Measurements from ENCODE around the gene PEAK3.

The PEAK3 gene

DNA sequence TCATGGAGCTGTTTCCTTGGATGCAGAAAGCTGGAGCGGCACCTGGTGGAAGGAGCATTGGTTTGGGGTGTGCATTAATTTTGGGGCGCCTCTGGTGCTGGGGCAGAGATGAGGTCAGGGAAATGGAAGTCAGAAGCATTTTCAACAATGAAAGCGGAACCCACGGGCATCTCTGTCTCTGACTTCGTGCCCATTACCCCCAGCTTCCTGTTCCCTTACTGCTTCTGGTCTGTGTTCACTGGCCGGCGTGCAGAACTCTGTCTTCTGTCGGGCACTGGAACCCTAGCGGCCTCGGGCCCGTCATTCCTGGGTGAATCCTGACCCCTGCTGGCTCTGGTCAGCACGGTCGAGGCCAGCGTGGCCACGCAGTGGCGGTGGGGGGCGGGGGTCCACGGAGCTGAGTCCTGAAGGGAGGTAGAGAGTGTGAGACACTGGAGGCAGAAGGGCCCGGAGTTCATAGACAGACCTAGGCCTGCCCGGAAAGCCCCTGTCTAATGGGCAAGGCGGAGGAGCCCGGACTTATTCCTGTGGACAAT, 33.9 kb upstream of the PEAK3 start:
- in situ Hi-C loops (cut with HindIII; ENCODE audit: low sequenced_read_pairs) = loop anchor here (10.0 kb wide), 1 partner anchor 321 kb away; no protein-coding TSS in a partner anchor

DNA sequence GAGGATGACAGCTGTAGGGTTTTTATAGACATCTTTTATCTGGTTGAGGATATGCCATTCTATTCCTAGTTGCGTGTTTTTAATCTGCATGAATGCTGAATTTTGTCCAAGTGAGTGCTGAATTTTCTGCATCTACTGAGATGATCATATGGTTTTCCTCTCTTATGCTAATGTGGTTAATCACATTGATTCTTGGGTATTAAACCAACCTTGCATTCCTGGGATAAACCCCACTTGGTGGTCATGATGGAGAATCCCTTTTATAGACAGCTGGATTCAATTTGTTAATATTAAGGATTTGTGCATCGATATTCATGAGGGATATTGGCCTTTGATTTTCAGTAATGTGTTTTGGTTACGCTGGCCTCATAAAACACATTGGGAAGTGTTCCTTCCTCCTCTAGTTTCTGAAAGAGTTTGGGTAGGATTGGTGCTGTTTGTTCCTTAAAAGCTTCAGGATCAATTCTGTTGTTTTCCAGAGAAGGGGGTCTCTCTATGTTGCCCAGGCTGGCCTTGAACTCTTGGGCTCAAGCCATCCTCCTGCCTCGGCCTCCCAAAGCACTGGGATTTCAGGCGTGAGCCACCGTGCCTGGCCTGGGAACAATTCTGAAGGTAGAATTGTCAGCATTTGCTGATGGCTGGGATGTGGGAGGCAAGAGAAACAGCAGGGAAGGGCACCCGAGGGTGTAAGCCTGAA, 33.3 kb upstream of the PEAK3 start:
- in situ Hi-C loops (cut with HindIII; ENCODE audit: low sequenced_read_pairs) = loop anchor here (10.0 kb wide), 1 partner anchor 320 kb away; no protein-coding TSS in a partner anchor

DNA sequence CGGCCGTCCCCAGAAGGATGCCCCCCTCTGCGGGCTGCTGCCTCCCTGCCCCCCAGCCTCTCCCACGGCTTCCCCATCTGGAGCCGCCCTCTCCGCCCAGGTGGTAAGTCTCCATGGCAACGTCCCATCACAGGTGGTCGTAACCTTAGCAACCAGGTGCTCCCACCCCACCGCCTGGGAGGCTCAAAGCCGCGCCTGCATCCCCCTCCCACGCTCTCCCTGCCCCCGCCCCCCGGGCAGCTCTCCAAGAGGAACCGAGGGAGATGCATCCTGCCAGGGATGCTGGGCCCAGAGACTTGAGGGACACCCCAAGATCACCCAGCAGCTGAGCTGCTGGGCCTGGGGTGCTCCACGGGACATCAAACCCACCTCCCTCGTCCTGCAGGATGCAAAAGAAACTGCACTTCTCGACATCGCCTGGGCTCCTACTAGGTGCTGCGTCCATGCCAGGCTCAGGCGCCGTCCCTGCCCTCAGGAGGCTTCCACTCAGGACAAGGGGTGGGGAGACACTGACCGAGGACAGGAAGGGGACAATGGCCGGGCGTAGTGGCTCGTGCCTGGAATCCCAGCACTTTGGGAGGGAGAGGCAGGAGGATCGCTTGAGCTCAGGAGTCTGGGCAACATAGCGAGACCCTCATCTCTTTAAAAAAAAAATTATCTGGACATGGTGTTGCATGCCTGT, 31.0 kb upstream of the PEAK3 start:
- in situ Hi-C loops (cut with HindIII; ENCODE audit: low sequenced_read_pairs) = loop anchor here (10.0 kb wide), 1 partner anchor 318 kb away; no protein-coding TSS in a partner anchor

DNA sequence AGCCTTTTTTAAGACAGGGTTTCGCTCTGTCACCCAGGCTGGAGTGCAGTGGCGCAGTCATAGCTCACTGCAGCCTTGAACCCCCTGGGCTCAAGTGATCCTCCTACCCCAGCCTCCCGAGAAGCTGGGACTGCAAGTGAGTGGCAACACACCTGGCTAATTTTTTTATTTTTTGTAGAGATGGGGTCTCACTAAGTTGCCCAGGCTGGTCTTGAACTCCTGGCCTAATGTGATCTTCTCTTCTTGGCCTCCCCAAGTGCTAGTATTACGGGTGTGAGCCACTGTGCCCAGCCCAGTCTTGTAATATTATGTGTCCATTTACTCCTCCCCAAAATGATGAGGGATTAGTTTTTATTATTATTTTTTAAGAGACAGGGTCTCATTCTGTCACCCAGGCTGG, 29.1 kb upstream of the PEAK3 start:
- in situ Hi-C loops (cut with HindIII; ENCODE audit: low sequenced_read_pairs) = loop anchor here (10.0 kb wide), 1 partner anchor 316 kb away; no protein-coding TSS in a partner anchor

DNA sequence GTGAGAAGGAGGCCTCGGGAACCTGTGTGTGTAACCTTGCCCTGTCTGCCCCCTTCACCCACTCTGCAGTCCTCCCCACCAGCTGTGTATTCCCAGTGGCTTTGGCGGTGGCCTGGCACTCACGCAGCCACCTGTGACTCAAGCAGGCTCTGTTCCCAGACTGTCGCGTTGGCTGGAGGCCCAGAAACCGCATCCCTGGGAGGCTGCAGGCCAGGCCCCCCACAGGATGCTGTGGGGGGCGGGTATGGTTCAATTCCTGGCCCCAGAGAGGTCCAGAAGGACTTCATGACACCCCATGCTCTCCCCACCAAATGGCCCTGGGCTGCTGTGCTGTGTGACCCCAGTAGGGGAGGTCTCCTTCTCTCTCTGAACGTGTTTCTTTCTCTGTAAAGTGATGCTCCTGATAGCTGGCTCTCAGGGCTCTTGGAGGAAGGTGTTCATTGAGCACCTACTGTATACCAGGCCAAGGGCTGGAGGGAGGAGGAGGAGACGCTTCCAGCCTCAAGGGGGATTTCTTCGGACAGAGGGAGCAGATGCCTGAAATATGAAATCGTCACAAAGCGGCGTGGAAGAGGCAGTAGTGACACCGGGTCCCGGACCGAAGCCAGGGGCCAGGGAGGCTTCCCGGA, 27.9 kb upstream of the PEAK3 start:
- in situ Hi-C loops (cut with HindIII; ENCODE audit: low sequenced_read_pairs) = loop anchor here (10.0 kb wide), 1 partner anchor 315 kb away; no protein-coding TSS in a partner anchor

DNA sequence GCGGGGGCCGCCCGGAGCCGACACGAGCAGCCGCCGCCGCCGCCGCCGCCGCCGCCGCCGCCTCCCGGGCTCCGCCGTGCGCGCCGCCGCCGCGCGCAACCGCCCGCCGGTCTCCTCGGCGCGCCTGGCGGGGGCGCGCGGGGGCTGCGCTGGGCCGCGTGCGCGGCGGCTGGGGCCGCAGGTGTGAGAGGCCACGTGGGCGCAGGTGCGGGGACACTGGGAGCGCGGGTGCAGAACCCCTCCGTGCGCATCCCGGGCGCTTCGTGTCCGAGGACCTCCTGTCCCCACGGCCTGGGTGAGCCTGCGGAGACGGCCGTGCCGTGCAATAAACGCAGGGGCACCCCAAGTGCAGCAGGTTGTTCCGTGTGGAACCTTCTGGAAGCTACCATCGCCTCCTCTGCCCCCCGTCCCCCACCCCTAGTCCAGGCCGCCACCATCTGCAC, 26.2 kb upstream of the PEAK3 start, which contains the start of gene LINGO3:
Gene LINGO3 (minus strand): TSS at position 41 of the 443 bp plus-strand sequence. CDS start 16,378 bp downstream, outside the sequence.
- in situ Hi-C loops (cut with HindIII; ENCODE audit: low sequenced_read_pairs) = no loop called here

DNA sequence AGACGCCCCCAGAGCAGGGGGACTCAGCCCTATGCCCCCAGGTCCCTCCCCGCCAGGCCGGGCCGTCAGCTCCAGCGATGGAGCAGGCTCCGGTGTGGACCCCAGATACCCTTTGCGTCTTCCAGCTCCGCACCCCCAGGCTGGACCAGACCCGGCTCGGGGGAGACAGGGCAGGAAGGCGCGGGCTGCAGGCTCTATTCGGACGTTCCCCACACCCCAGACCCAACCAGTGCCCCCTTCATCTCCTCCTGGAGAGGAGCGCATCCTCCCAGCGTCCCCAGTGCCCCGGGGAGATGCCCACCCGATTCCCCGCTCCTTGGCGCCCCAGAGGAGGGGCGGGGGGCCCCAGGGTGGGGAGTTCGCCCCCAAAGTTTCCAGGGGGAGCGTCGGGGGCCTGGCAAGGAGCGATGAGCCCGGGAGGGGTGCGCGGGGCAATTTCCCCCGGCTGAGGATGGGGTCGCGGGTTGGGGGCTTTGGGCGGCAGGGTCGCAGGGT, 25.6 kb upstream of the PEAK3 start:
- in situ Hi-C loops (cut with HindIII; ENCODE audit: low sequenced_read_pairs) = no loop called here

DNA sequence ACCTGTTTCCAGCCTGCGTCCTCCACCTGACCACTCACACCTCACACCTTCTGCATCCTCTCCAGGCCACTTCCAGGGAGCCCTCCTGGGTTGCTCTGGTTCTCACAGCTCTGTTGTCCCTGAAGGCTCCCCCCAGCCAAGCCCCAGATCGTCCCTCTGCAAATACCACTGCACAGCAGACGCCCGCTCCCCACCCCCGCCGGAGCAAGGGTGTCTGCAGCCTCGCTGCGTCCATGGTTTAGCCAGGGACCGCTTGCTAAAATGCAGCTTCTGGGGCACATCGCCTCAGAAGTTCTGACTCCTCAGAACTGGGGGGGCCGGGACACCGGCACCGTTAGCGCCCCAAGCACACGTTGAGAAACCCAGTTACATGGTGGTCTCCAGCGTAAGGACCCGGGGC, 25.0 kb upstream of the PEAK3 start:
- in situ Hi-C loops (cut with HindIII; ENCODE audit: low sequenced_read_pairs) = no loop called here

DNA sequence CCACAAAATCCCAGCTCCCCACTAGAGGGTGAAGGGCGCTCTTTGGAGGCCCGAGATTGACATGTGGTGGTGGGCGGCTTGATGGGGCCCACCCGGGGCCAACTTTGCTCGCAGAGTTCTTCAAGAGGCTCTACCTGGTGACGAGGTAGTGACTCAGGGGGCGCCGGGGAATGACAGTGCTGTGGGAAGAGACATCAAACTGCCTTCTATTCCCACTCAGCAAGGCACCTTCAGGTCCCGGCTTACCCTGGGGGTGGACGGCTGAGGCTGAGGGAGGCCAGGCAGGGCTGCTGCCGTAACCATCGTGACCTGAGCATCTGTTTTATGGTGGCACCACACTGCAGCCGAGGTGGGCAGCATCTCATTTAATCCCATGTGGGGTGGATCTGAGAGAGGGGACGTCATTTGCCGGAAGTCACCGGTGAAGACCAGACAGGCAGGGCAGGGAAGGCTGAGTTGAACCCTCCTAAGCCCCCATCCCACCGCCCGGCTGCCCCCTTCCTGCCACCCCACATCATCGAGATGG, 24.4 kb upstream of the PEAK3 start:
- in situ Hi-C loops (cut with HindIII; ENCODE audit: low sequenced_read_pairs) = no loop called here

DNA sequence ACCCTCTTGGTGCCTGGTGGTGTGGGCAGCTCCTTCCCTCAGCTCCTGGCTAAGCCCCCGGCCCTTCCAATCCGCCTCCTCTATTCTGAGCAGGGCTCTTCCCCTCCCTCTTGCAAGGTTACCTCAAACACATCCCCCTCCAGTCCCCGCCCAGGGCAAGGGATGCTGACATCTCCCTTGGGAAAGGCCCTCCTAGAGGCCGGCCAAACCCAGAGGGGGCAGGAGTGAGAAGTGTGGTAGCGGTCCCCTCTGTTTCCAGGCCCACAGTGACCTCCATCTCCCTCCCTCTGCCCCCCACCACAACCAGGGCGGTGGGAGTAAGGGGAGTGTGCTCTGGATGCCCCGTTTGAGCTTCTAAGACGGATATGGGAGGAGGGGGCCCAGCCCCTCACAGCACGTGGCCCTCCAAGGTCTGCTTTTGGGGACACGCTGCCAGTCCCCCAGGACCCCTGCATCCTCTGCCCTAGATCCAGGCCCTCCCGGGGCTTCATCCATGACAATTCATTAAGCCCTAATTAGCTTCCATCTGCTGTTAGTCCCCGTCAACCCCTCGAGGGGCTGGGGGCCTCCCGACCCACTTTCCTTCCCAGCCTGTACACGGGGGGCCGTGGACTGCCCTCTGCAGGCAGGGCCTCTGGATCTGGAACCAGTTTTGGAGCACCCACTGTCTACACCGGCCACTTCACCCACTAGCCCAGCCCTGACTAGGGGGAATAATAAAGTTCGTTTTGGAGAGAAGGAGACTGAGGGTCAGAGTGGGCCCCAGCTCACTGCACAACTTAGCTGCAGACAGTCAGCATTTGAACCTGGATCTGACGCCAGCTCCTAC, 23.7 kb upstream of the PEAK3 start:
- in situ Hi-C loops (cut with HindIII; ENCODE audit: low sequenced_read_pairs) = no loop called here

DNA sequence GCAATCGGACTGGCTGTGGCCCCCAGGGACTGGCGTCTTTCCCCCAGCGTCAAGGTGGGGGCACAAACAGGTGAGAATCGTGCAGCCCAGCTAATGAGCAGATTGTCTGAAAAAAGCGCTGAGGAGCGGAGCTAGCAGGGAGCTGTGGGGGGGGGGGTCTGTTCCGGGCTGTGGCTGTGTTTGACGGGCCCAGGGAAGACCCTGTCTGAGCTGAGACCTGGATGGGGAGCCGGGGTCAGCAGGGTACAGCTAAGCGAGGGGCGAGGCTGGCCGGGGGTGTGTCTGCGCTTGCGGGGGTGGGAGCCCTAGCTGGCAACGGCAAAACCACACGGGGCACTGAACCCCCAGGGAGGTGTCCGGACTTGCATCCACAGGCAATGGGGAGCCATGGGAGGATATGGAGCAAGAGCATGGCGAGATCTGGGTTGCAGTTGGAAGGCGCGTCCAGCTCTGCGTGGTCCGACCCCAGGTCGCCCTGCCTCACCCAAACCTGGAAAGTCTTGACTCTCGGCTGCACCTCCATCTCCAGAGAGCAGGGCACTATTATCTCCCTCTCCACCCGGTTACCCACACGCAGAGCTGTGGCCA, 21.3 kb upstream of the PEAK3 start:
- in situ Hi-C loops (cut with HindIII; ENCODE audit: low sequenced_read_pairs) = no loop called here

DNA sequence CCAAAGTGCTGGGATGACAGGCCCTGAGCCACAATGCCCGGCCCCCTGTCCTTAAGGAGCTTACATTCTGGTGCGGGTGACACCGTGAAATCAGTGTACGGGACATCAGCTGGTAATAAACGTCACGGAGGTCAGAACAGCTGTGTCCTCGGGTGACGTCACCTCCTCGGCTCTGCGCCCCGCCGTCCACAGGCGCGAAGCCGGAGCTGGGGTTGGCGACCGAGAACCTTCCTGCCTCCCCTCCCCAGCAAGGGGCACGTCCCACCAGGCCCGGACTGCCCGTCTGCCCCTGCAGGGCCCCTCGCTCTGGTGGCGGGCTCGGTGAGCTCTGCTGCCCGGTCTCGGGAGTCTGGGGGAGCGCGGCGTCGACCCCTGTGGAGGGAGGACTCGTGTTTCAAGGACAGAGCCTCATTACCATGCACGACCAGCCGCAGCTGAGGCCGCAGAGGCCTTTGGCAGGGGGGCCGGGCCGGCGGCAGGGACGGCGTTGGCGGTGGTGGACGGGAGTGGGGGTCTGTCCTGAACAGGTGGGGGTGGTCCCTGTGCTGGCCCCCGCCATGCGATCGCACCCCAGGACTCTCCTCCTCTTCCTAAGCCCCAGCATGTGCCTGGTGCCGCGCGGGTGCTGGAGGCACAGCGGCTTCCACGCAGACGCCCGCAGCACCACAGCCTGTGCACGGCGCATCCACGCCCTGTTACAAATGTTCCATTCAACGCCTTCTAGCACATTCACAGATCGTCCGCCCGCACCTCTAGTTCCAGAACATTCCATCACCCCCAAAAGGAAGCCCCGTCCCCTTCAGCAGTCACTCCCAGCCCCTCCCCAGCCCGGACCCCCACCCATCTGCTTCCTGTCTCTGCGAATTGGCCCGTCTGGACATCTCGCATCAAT, 20.6 kb upstream of the PEAK3 start:
- in situ Hi-C loops (cut with HindIII; ENCODE audit: low sequenced_read_pairs) = no loop called here

DNA sequence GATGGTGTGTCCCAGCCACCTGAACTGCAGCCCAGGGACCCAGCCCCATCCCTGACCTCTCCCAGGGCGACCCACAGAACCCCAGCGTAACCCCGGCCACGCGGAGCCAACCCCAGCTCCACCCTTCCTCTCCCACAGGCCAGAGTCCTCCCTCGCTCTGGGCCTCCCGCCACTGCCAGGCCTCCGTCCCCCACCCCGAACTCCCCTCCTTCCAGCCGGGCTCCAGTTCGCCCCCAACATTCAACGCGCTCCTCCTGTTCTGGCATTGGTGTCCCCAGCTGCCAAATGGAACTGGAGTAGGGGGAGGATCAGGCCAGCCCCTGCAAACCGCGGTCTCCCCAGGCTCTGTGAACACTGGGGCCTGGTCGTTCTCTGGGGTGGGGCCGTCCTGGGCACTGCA, 18.6 kb upstream of the PEAK3 start:
- in situ Hi-C loops (cut with HindIII; ENCODE audit: low sequenced_read_pairs) = no loop called here

DNA sequence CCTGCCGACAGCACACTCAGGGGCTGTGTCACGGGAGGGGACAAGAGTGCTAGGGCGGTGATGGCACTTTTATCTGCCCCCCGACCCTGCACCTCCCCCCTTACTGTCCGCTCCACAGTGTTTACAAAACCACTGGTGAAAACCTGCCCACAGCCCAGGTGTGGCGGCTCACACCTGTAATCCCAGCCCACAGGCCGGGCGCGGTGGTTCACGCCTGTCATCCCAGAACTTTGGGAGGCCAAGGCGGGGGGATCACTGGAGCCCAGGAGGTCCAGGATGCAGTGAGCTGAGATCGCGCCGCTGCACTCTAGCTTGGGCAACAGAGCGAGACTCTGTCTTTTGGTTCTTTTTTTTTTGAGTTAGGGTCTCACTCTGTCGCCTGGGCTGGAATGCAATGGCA, 14.2 kb upstream of the PEAK3 start:
- in situ Hi-C loops (cut with HindIII; ENCODE audit: low sequenced_read_pairs) = no loop called here

DNA sequence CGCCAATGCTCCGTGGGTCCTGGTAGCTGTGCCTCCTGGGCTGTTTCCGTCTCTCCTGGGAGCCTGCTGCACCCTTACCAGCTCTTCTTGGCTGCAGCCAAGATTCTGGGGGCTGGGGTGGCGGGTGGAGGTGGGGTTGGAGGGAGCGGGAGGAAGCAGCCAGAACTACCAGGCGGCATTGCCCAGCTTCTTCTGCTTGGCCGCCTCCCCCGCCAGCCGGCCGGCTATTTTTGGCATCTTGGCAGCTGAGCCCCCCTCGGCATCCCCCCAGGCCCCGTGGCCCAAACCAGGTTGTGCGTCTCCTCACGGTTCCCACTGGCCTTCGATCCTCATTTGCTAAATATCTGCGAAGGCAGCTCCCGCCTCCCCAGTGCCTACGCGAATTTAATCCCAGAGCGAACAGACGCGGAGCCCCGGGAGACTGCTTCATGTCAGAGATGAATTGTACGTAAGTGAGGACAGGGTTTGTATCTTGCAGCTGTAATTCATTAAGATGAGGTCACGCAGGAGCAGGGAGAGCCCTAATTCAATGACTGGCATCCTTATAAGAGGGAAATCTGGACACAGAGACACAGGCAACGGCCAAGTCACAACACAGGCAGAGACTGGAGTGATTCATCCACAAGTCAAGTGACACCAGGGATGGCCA, 12.8 kb upstream of the PEAK3 start:
- in situ Hi-C loops (cut with HindIII; ENCODE audit: low sequenced_read_pairs) = no loop called here

DNA sequence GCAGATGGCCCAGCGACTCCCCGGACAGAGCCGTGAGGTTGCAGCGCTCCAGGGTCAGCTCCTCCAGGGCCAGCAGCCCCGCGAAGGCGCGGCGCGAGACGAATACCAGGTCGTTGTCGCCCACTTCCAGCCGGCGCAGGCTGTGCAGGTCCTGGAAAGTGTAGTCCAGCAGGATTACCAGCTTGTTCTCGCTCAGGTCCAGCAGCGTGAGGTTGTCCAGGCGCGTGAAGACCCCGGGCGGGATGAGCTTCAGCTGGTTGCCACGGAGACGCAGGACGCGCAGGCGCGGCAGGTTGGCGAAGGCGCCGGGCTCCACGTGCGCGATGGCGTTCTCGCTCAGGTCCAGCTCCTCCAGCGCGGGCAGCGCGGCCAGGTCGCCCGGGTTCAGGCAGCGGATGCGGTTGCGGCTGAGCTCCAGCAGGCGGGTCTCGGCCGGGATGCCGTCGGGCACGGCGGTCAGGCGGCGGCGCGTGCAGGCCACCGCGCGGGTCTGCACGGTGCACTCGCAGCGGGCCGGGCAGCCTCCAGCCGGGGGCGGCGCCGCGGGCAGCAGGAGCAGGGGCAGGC, 9.3 kb upstream of the PEAK3 start:
- in situ Hi-C loops (cut with HindIII; ENCODE audit: low sequenced_read_pairs) = no loop called here

DNA sequence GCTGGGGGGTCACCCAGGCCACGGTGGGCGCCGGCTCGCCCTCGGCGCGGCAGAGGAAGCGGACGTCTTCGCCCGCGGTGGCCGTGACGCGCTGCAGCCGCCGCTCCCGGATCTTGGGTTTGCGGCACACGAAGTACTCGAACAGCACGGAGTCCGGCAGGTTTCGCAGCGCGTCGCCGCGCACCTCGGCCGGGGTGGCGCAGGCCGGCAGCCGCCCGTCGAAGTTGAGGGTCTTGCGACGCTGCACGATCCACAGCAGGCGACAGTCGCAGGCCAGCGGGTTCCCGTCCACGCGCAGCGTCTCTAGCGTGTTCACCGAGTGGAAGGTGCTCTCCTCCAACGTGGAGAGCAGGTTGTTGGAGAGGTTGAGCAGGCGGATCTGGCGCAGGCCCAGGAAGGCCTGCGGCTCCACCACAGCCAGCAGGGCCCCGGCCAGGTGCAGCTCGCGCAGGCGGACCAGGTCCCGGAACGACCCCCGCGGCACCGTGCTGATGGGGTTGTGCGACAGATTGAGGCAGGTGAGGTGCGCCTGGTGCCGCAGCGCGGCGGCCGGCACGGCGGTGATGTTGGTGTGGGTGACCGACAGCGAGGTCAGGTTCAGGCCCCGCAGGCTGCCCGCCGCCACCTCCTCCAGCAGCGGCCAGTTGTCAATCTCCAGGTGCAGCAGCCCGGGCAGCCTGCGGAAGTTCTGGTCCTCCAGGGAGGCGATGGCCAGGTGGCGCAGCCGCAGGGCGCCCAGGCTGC, 8.6 kb upstream of the PEAK3 start:
- in situ Hi-C loops (cut with HindIII; ENCODE audit: low sequenced_read_pairs) = no loop called here
